HepG2 (cell line): ENCODE data around the gene POLR1C. TPM values are rescaled to one million over a fixed set of nuclear protein-coding genes. Genes with fewer than 3 reads are reported as not detected.

ENCODE experiments used
- BORCS8-MEF2B ChIP-seq: sonication (generic); formaldehyde crosslinking; IDR thresholded peaks from 2 replicates; pipeline ENCODE4 v1.8.0; 2022; ENCODE audit warnings: mild to moderate bottlenecking, missing genetic modification reagents
- CCDC6 ChIP-seq: sonication (generic); formaldehyde crosslinking; IDR thresholded peaks from 2 replicates; pipeline ENCODE4 v1.8.1; 2022; ENCODE audit warnings: mild to moderate bottlenecking, missing genetic modification reagents, moderate library complexity
- DNMT1 ChIP-seq: sonication (generic); formaldehyde crosslinking; IDR thresholded peaks from 2 replicates; pipeline ENCODE4 v1.5.1; 2020; ENCODE audit warnings: mild to moderate bottlenecking, missing genetic modification reagents
- ELF4 ChIP-seq: sonication (generic); formaldehyde crosslinking; IDR thresholded peaks from 2 replicates; pipeline ENCODE4 v1.5.0; 2020; ENCODE audit warnings: missing genetic modification reagents, mild to moderate bottlenecking, moderate library complexity, borderline replicate concordance
- ETV5 ChIP-seq: IDR thresholded peaks from 2 replicates; pipeline ENCODE4 v1.6.1; 2018; ENCODE audit warnings: missing biosample characterization, missing genetic modification reagents, inconsistent platforms, borderline replicate concordance
- HDAC1 ChIP-seq: sonication (generic); formaldehyde crosslinking; IDR thresholded peaks from 2 replicates; pipeline ENCODE4 v1.5.1; 2020; ENCODE audit warnings: mild to moderate bottlenecking, missing genetic modification reagents
- HDAC2 ChIP-seq: sonication (generic); formaldehyde crosslinking; IDR thresholded peaks from 2 replicates; pipeline ENCODE4 v1.4.0; 2020; ENCODE audit warnings: missing genetic modification reagents
- IKZF4 ChIP-seq: sonication (generic); formaldehyde crosslinking; IDR thresholded peaks from 2 replicates; pipeline ENCODE4 v1.5.1; 2020; ENCODE audit warnings: borderline replicate concordance, mild to moderate bottlenecking, low read depth, missing genetic modification reagents; ENCODE audit errors: not compliant biosample characterization
- MEF2D ChIP-seq: sonication (generic); formaldehyde crosslinking; IDR thresholded peaks from 2 replicates; pipeline ENCODE4 v1.5.1; 2020; ENCODE audit warnings: mild to moderate bottlenecking, missing genetic modification reagents
- MTF2 ChIP-seq: sonication (generic); formaldehyde crosslinking; IDR thresholded peaks from 2 replicates; pipeline ENCODE4 v1.5.0; 2020; ENCODE audit warnings: missing genetic modification reagents, borderline replicate concordance
- MXI1 ChIP-seq: IDR thresholded peaks from 3 replicates; pipeline ENCODE4 v1.6.1; 2012; ENCODE audit warnings: low read depth, low read length, inconsistent platforms, borderline replicate concordance
- RBM39 ChIP-seq: fragments of 200-400 bp; formaldehyde crosslinking; IDR thresholded peaks from one replicate; pipeline ENCODE4 v1.6.1; 2018; ENCODE audit warnings: antibody characterized with exemption, mild to moderate bottlenecking, low read depth, low read length; ENCODE audit not compliant: poor library complexity, severe bottlenecking
- REPIN1 ChIP-seq: sonication (generic); formaldehyde crosslinking; IDR thresholded peaks from 2 replicates; pipeline ENCODE4 v1.8.0; 2022; ENCODE audit warnings: missing genetic modification reagents, low read depth, mild to moderate bottlenecking, borderline replicate concordance
- TCF7 ChIP-seq: sonication (generic); IDR thresholded peaks from 2 replicates; pipeline ENCODE4 v1.6.1; 2016; ENCODE audit warnings: antibody characterized with exemption, low read depth
- TEAD3 ChIP-seq: optimal IDR thresholded peaks from 2 replicates; pipeline ENCODE3; 2016; ENCODE audit warnings: borderline replicate concordance
- TEF ChIP-seq: sonication (generic); formaldehyde crosslinking; IDR thresholded peaks from 2 replicates; pipeline ENCODE4 v1.5.0; 2020; ENCODE audit warnings: missing genetic modification reagents
- YEATS4 ChIP-seq: sonication (generic); formaldehyde crosslinking; IDR thresholded peaks from 2 replicates; pipeline ENCODE4 v1.4.0; 2020; ENCODE audit warnings: missing genetic modification reagents, borderline replicate concordance
- ZBTB20 ChIP-seq: sonication (generic); formaldehyde crosslinking; IDR thresholded peaks from 2 replicates; pipeline ENCODE4 v1.8.1; 2023; ENCODE audit warnings: missing genetic modification reagents, low read depth, mild to moderate bottlenecking, borderline replicate concordance
- ZBTB42 ChIP-seq: sonication (generic); formaldehyde crosslinking; IDR thresholded peaks from 2 replicates; pipeline ENCODE4 v1.5.0; 2020; ENCODE audit warnings: mild to moderate bottlenecking, missing genetic modification reagents
- ZC3H4 ChIP-seq: sonication (generic); formaldehyde crosslinking; IDR thresholded peaks from 2 replicates; pipeline ENCODE4 v1.4.0; 2020; ENCODE audit warnings: missing genetic modification reagents, borderline replicate concordance
- ZFP41 ChIP-seq: sonication (generic); formaldehyde crosslinking; IDR thresholded peaks from 2 replicates; pipeline ENCODE4 v1.4.0; 2020; ENCODE audit warnings: mild to moderate bottlenecking, missing genetic modification reagents, borderline replicate concordance
- ZMYM2 ChIP-seq: sonication (generic); formaldehyde crosslinking; IDR thresholded peaks from 2 replicates; pipeline ENCODE4 v1.8.0; 2022; ENCODE audit warnings: mild to moderate bottlenecking, missing genetic modification reagents
- ZNF605 ChIP-seq: sonication (generic); formaldehyde crosslinking; IDR thresholded peaks from 2 replicates; pipeline ENCODE4 v1.8.0; 2022; ENCODE audit warnings: mild to moderate bottlenecking, missing genetic modification reagents
- ZNF614 ChIP-seq: IDR thresholded peaks from 2 replicates; pipeline ENCODE4 v1.6.1; 2018; ENCODE audit warnings: missing biosample characterization, missing genetic modification reagents, inconsistent platforms, borderline replicate concordance
- ZNF672 ChIP-seq: sonication (generic); formaldehyde crosslinking; IDR thresholded peaks from 2 replicates; pipeline ENCODE4 v1.8.1; 2022; ENCODE audit warnings: missing genetic modification reagents
- ZNF709 ChIP-seq: sonication (generic); formaldehyde crosslinking; IDR thresholded peaks from 2 replicates; pipeline ENCODE4 v1.5.0; 2020; ENCODE audit warnings: mild to moderate bottlenecking, missing genetic modification reagents
- ZNF770 ChIP-seq: sonication (generic); formaldehyde crosslinking; IDR thresholded peaks from 2 replicates; pipeline ENCODE4 v1.5.0; 2020; ENCODE audit warnings: mild to moderate bottlenecking, missing genetic modification reagents
- ZSCAN22 ChIP-seq: sonication (generic); formaldehyde crosslinking; IDR thresholded peaks from 2 replicates; pipeline ENCODE4 v1.4.0; 2020; ENCODE audit warnings: mild to moderate bottlenecking, missing genetic modification reagents
- polyA plus RNA-seq, 8 experiments: library from polyadenylated mRNA; depleted of rRNA in 3 of 8; stranded (reverse) in 7 of 8; unstranded in 1 of 8; fragments of >200 nt; fragmentation: Illumina TruSeq in 4 of 8; extraction: Trizol in 4 of 8; gene quantifications; 2 replicates each; pipeline versions ENCODE4 v1.2.1 to v1.2.3, GENCODE V29; 2011 to 2016; ENCODE audit warnings: low read depth in 4 of 8, missing spikeins in 1 of 8, mixed read lengths in 1 of 8; ENCODE audit not compliant: insufficient read depth in 1 of 8
- total RNA-seq, 5 experiments: library from RNA; depleted of rRNA; stranded (reverse); fragments of >200 nt; fragmentation: Illumina TruSeq; extraction: Trizol; gene quantifications; 2 replicates each; pipeline ENCODE4 v1.2.3, GENCODE V29; 2016; ENCODE audit warnings: low read depth in 1 of 5

Gene POLR1C
- total and polyA plus RNA-seq, 2 of the 13 experiments (the other 11 are each of a cell fraction or from before 2014, with no cell fraction given), result 62.6 to 72.2 TPM

GRCh38 chr6:43509142-43509983 is 7.5 kb upstream of the POLR1C start (continued):
- TF ChIP-seq ZC3H4 (CRISPR knock-in tag), result no peak
- TF ChIP-seq IKZF4 (CRISPR knock-in tag), result no peak
- peak; percentile 17; the same call in 1 of the 2 replicates for TF ChIP-seq ZNF605 (CRISPR knock-in tag)
- TF ChIP-seq ZMYM2 (CRISPR knock-in tag), result 0 out of 2 replicates have a peak, but pooled peaks have one; percentile 21
- TF ChIP-seq HDAC1 (CRISPR knock-in tag), result no peak; the same call in 1 of the 2 replicates
- TF ChIP-seq MXI1, result no peak; the same call in 2 of the 3 replicates
- TF ChIP-seq ZNF770, result peak; percentile 88
- peak; percentile 83; the same call in 1 of the 2 replicates for TF ChIP-seq MTF2 (CRISPR knock-in tag)
- no peak for TF ChIP-seq ZBTB20
- TF ChIP-seq MEF2D (CRISPR knock-in tag), result peak; percentile 19; the same call in 1 of the 2 replicates
- peak; percentile 58 for TF ChIP-seq RBM39
- TF ChIP-seq ELF4 (CRISPR knock-in tag), result no peak
- peak; percentile 32 for TF ChIP-seq TEAD3 (CRISPR knock-in tag)
- 0 out of 2 replicates have a peak, but pooled peaks have one; percentile 43 for TF ChIP-seq ZBTB42 (CRISPR knock-in tag)
- no peak for TF ChIP-seq TEF
- 0 out of 2 replicates have a peak, but pooled peaks have one; percentile 34 for TF ChIP-seq REPIN1 (CRISPR knock-in tag)
- TF ChIP-seq ZFP41 (CRISPR knock-in tag), result peak; percentile 93; the same call in 1 of the 2 replicates
- TF ChIP-seq ZNF614 (CRISPR knock-in tag), result no peak
- TF ChIP-seq YEATS4 (CRISPR knock-in tag), result no peak
- no peak for TF ChIP-seq TCF7
- 0 out of 2 replicates have a peak, but pooled peaks have one; percentile 61 for TF ChIP-seq BORCS8-MEF2B
- peak; percentile 33; the same call in 1 of the 2 replicates for TF ChIP-seq DNMT1 (CRISPR knock-in tag)
- TF ChIP-seq ETV5 (CRISPR knock-in tag), result 0 out of 2 replicates have a peak, but pooled peaks have one; percentile 18
- 0 out of 2 replicates have a peak, but pooled peaks have one; percentile 54 for TF ChIP-seq ZNF709 (CRISPR knock-in tag)
- TF ChIP-seq ZNF672 (CRISPR knock-in tag), result no peak
- peak; percentile 13; the same call in 1 of the 2 replicates for TF ChIP-seq HDAC2 (CRISPR knock-in tag)
- TF ChIP-seq CCDC6 (CRISPR knock-in tag), result 0 out of 2 replicates have a peak, but pooled peaks have one; percentile 35
- no peak for TF ChIP-seq ZSCAN22 (CRISPR knock-in tag)
